Esophagus squamous epithelium (tissue), 5 donors: ENCODE data around the gene ACSL1. TPM values are rescaled to one million over a fixed set of nuclear protein-coding genes. Genes with fewer than 3 reads are reported as not detected.

Experiments
- DNase-seq: peaks from one replicate; lab custom pipeline; 2025; lab: John Stamatoyannopoulos, UW
- H3K27ac ChIP-seq, 4 donors: fragments of 200-600 bp; sonication (generic); one replicate each; pipeline ENCODE4 v1.5.1; 2016 to 2019; ENCODE audit warnings: mild to moderate bottlenecking in 1 of 4
- H3K27me3 ChIP-seq, 4 donors: fragments of 200-600 bp; sonication (generic); 1 replicate in 3 of 4; 2 replicates in 1 of 4; pipeline versions ENCODE4 v1.5.1 to v1.6.0; 2017 to 2021; ENCODE audit warnings: antibody characterized with exemption in 1 of 4
- H3K36me3 ChIP-seq, 3 donors: fragments of 200-600 bp; sonication (generic); one replicate each; pipeline ENCODE4 v1.5.1; 2016 to 2019
- H3K4me1 ChIP-seq, 3 donors: fragments of 200-600 bp; sonication (generic); one replicate each; pipeline ENCODE4 v1.5.1; 2017 to 2019
- H3K4me3 ChIP-seq, 4 donors: fragments of 200-600 bp; sonication (generic); 1 replicate in 3 of 4; 2 replicates in 1 of 4; pipeline ENCODE4 v1.5.1; 2016 to 2019; ENCODE audit warnings: mild to moderate bottlenecking in 2 of 4, moderate library complexity in 1 of 4
- H3K9me3 ChIP-seq, 3 donors: fragments of 200-600 bp; sonication (generic); one replicate each; pipeline ENCODE4 v1.5.1; 2016 to 2019
- CTCF ChIP-seq, 6 experiments: fragments of 450-650 bp in 4 of 6; fragments of 200-600 bp in 2 of 6; sonication (generic) in 2 of 6; IDR thresholded peaks; one replicate each; pipeline ENCODE4 v1.5.1; 2016 to 2019; ENCODE audit warnings: antibody characterized with exemption in 6 of 6, mild to moderate bottlenecking in 4 of 6, moderate library complexity in 4 of 6
- POLR2A ChIP-seq, 4 donors: fragments of 450-650 bp; IDR thresholded peaks; one replicate each; pipeline ENCODE4 v1.6.1; 2017; ENCODE audit warnings: antibody characterized with exemption in 4 of 4, mild to moderate bottlenecking in 4 of 4, moderate library complexity in 3 of 4
- WGBS, 2 donors: methylation state at CpG; one replicate each; pipeline ENCODE4 v1.1.5; 2018; 5-methylcytosine and 5-hydroxymethylcytosine counted together
- intact Hi-C: fragments of 100-400 bp; cut with DNase I; formaldehyde crosslinking; loops from one replicate; pipeline ENCODE4 v1.15.0; 2022
- total RNA-seq, 4 donors: library from RNA; depleted of rRNA; stranded (reverse); fragments of >200 nt; gene quantifications; one replicate each; pipeline ENCODE4 v1.1.0, GENCODE V29; 2016
- donor health status: DM: yes; HTN: yes; CAD: no.

Gene ACSL1
- total RNA-seq, 4 donors from 2014 or later, result 59.7 to 101 (median 73.8) TPM

- Histone ChIP-seq H3K27me3 (no peaks in the 10 kb centered on the region), H3K9me3 (no peaks in the 10 kb centered on the region), H3K27ac (no peak overlapping the region), H3K4me3 (no peak overlapping the region), H3K4me1 (peaks cover 0 to 6% (median 0%) of the 10 kb centered on the region in 3 donors), H3K36me3 (peaks cover 6 to 92% (median 7%) of the 10 kb centered on the region in 3 donors)
- intact Hi-C loops, result no loop called here
- TF ChIP-seq POLR2A (IDR thresholded peaks at IDR 0.05) (no peak), CTCF (IDR thresholded peaks at IDR 0.05) (no peak)
- DNase-seq, result no peak
- 89% methylated on average over 5 of the region's 5 CpGs for WGBS, 2 donors
Observed at GRCh38 chr4:184760681-184761080, 65.1 kb downstream of the ACSL1 start.

GRCh38 chr4:184757810-184758209, 68.0 kb downstream of the ACSL1 start:
- no peak overlapping the region for H3K4me3 ChIP-seq
- peak overlapping the region in 1 of 4 donors; percentile 17 for H3K27ac ChIP-seq
- intact Hi-C loops, result no loop called here
- 32 to 41% methylated on average over 2 of the region's 2 CpGs for WGBS, 2 donors
- DNase-seq, result no peak
- no peaks in the 10 kb centered on the region for H3K9me3 ChIP-seq
- H3K36me3 ChIP-seq, result peaks cover 5 to 70% (median 6%) of the 10 kb centered on the region in 3 donors
- no peak for TF ChIP-seq POLR2A (IDR thresholded peaks at IDR 0.05)
- no peak for TF ChIP-seq CTCF (IDR thresholded peaks at IDR 0.05)
- no peaks in the 10 kb centered on the region for H3K27me3 ChIP-seq
- peaks cover 0 to 18% (median 3%) of the 10 kb centered on the region in 3 donors for H3K4me1 ChIP-seq

- peaks cover 5 to 56% (median 6%) of the 10 kb centered on the region in 3 donors for H3K36me3 ChIP-seq
- TF ChIP-seq CTCF (IDR thresholded peaks at IDR 0.05) (no peak), POLR2A (IDR thresholded peaks at IDR 0.05) (no peak)
- no peak for DNase-seq
- no peak overlapping the region for H3K4me3 ChIP-seq
- WGBS, 2 donors, result 65 to 77% methylated on average over 6 of the region's 6 CpGs
- H3K27ac ChIP-seq, result peak overlapping the region in 1 of 4 donors; percentile 54
- H3K9me3 ChIP-seq, result no peaks in the 10 kb centered on the region
- intact Hi-C loops, result no loop called here
- peaks cover 0 to 18% (median 3%) of the 10 kb centered on the region in 3 donors for H3K4me1 ChIP-seq
- H3K27me3 ChIP-seq, result no peaks in the 10 kb centered on the region
Observed at GRCh38 chr4:184756399-184756798, 69.4 kb downstream of the ACSL1 start.

GRCh38 chr4:184755278-184755677, 70.5 kb downstream of the ACSL1 start:
- H3K27ac ChIP-seq, result peak overlapping the region; percentile 12 to 59 (median 49)
- H3K36me3 ChIP-seq, result peaks cover 2 to 45% (median 5%) of the 10 kb centered on the region in 3 donors
- TF ChIP-seq CTCF (IDR thresholded peaks at IDR 0.05), result no peak
- TF ChIP-seq POLR2A (IDR thresholded peaks at IDR 0.05), result no peak
- 36 to 56% methylated on average over 6 of the region's 6 CpGs for WGBS, 2 donors
- DNase-seq, result no peak
- H3K4me1 ChIP-seq, result peaks cover 0 to 18% (median 3%) of the 10 kb centered on the region in 3 donors
- intact Hi-C loops, result no loop called here
- H3K4me3 ChIP-seq, result no peak overlapping the region
- H3K27me3 ChIP-seq, result no peaks in the 10 kb centered on the region
- no peaks in the 10 kb centered on the region for H3K9me3 ChIP-seq

GRCh38 chr4:184752496-184753275, 73.1 kb downstream of the ACSL1 start:
- TF ChIP-seq CTCF (IDR thresholded peaks at IDR 0.05) (no peak), POLR2A (IDR thresholded peaks at IDR 0.05) (no peak)
- no peaks in the 10 kb centered on the region for H3K9me3 ChIP-seq
- peaks cover 0 to 26% (median 5%) of the 10 kb centered on the region in 3 donors for H3K36me3 ChIP-seq
- WGBS, 2 donors, result 86 to 92% methylated on average over 8 to 9 of the region's 9 CpGs
- H3K4me3 ChIP-seq, result no peak overlapping the region
- peaks cover 16 to 42% (median 17%) of the 10 kb centered on the region in 3 donors for H3K4me1 ChIP-seq
- DNase-seq, result no peak
- no peaks in the 10 kb centered on the region for H3K27me3 ChIP-seq
- intact Hi-C loops, result no loop called here
- H3K27ac ChIP-seq, result no peak overlapping the region
